RKO (cell line): ENCODE data around the gene MRGPRE.

ENCODE experiments used
- DNase-seq: peaks from one replicate; pipeline ENCODE4 v3.0.0-alpha.2; 2016; ENCODE audit warnings: low spot score

MRGPRE gene

GRCh38 chr11:3196161-3197043, 35.8 kb downstream of the MRGPRE start:
- DNase-seq, result no peak

GRCh38 chr11:3195251-3196160, 36.7 kb downstream of the MRGPRE start:
- no peak for DNase-seq

GRCh38 chr11:3194016-3194816, 38.0 kb downstream of the MRGPRE start:
- DNase-seq, result no peak

- DNase-seq, result no peak
Measured at GRCh38 chr11:3193373-3194015, 38.7 kb downstream of the MRGPRE start.

GRCh38 chr11:3192511-3193372, 39.5 kb downstream of the MRGPRE start:
- DNase-seq, result no peak

- DNase-seq, result no peak
Measured at GRCh38 chr11:3191586-3192324, 40.5 kb downstream of the MRGPRE start.

GRCh38 chr11:3190600-3190999, 41.6 kb downstream of the MRGPRE start:
- no peak for DNase-seq

GRCh38 chr11:3189886-3190583, 42.2 kb downstream of the MRGPRE start:
- no peak for DNase-seq

- no peak for DNase-seq
Measured at GRCh38 chr11:3189196-3189843, 42.9 kb downstream of the MRGPRE start.

GRCh38 chr11:3188496-3189195, 43.6 kb downstream of the MRGPRE start:
- DNase-seq, result no peak

GRCh38 chr11:3186166-3186953, 45.9 kb downstream of the MRGPRE start:
- no peak for DNase-seq

- DNase-seq, result no peak
Measured at GRCh38 chr11:3184732-3185347, 47.4 kb downstream of the MRGPRE start.

GRCh38 chr11:3183523-3183922, 48.7 kb downstream of the MRGPRE start:
- no peak for DNase-seq

GRCh38 chr11:3182462-3182852, 49.8 kb downstream of the MRGPRE start:
- no peak for DNase-seq

GRCh38 chr11:3181725-3182461, 50.3 kb downstream of the MRGPRE start:
- DNase-seq, result no peak

- no peak for DNase-seq
Measured at GRCh38 chr11:3180869-3181268, 51.3 kb downstream of the MRGPRE start.
